Hematopoietic multipotent progenitor cell treated with erythropoietin and hydrocortisone succinate and interleukin-3 and kit ligand, for 8 days (in vitro differentiated cells): Measurements from ENCODE around the gene GAMT.
A peak's percentile ranks its signal among the peaks of the same experiment; 100 is the strongest.

Experiments used
- DNase-seq: peaks from one replicate; pipeline ENCODE4 v3.0.0-alpha.2; 2015

Gene GAMT

GRCh38 chr19:1399079-1399478 is 2.3 kb downstream of the GAMT start:
- no peak for DNase-seq

- DNase-seq = no peak
Observed at GRCh38 chr19:1397838-1398237, 3.5 kb downstream of the GAMT start.

- DNase-seq = no peak
Observed at GRCh38 chr19:1396768-1397679, 4.3 kb downstream of the GAMT start.

- peak; percentile 38 for DNase-seq
Observed at GRCh38 chr19:1396019-1396767, 5.1 kb downstream of the GAMT start.

- DNase-seq = no peak
Observed at GRCh38 chr19:1395194-1396018, 5.9 kb downstream of the GAMT start.

- DNase-seq = no peak
Observed at GRCh38 chr19:1394252-1395193, 6.8 kb downstream of the GAMT start.

GRCh38 chr19:1393841-1394240 is 7.5 kb downstream of the GAMT start:
- DNase-seq = no peak

GRCh38 chr19:1392939-1393530 is 8.3 kb downstream of the GAMT start:
- no peak for DNase-seq

GRCh38 chr19:1392407-1392806 is 8.9 kb downstream of the GAMT start:
- no peak for DNase-seq

- no peak for DNase-seq
Observed at GRCh38 chr19:1390890-1391423, 10.4 kb downstream of the GAMT start.

- DNase-seq = no peak
Observed at GRCh38 chr19:1389033-1389940, 12.1 kb downstream of the GAMT start.

GRCh38 chr19:1388637-1389026 is 12.7 kb downstream of the GAMT start:
- no peak for DNase-seq

GRCh38 chr19:1387684-1388636 is 13.4 kb downstream of the GAMT start:
- no peak for DNase-seq

GRCh38 chr19:1386945-1387683 is 14.2 kb downstream of the GAMT start:
- no peak for DNase-seq

- no peak for DNase-seq
Observed at GRCh38 chr19:1385816-1386215, 15.5 kb downstream of the GAMT start.

GRCh38 chr19:1384478-1385110 is 16.7 kb downstream of the GAMT start:
- no peak for DNase-seq

- DNase-seq = no peak
Observed at GRCh38 chr19:1384085-1384462, 17.3 kb downstream of the GAMT start.
